ENCODE measurements around the gene ACAT2.
"Not testable (repeated sequence)": the region's sequence is repeated elsewhere in the genome, so short reads cannot be mapped to it uniquely, and the experiment has no call there.

The ACAT2 gene

GRCh38 chr6:159813781-159814180 is 51.9 kb downstream of the ACAT2 start:
- no peak for DNase-seq (ENCODE audit: low spot score)

- no peak for DNase-seq (ENCODE audit: low spot score)
These were observed 53.6 kb downstream of the ACAT2 start for GRCh38 chr6:159815410-159815809.

- not testable (repeated sequence) for DNase-seq (ENCODE audit: low spot score)
These were observed 54.9 kb downstream of the ACAT2 start for GRCh38 chr6:159816775-159817174.

- DNase-seq (ENCODE audit: low spot score), result no peak
These were observed 56.3 kb downstream of the ACAT2 start for GRCh38 chr6:159817951-159818739.

- no peak for DNase-seq (ENCODE audit: low spot score)
These were observed 57.3 kb downstream of the ACAT2 start for GRCh38 chr6:159819098-159819497.

- DNase-seq (ENCODE audit: low spot score), result peak; percentile 39
These were observed 58.2 kb downstream of the ACAT2 start for GRCh38 chr6:159819932-159820640.

- no peak for DNase-seq (ENCODE audit: low spot score)
These were observed 59.3 kb downstream of the ACAT2 start for GRCh38 chr6:159821122-159821521.

GRCh38 chr6:159821726-159822125 is 59.9 kb downstream of the ACAT2 start:
- DNase-seq (ENCODE audit: low spot score), result no peak

- no peak for DNase-seq (ENCODE audit: low spot score)
These were observed 62.1 kb downstream of the ACAT2 start for GRCh38 chr6:159823953-159824352.

- DNase-seq (ENCODE audit: low spot score), result not testable (repeated sequence)
These were observed 62.8 kb downstream of the ACAT2 start for GRCh38 chr6:159824690-159825089.

GRCh38 chr6:159826004-159826403 is 64.2 kb downstream of the ACAT2 start:
- no peak for DNase-seq (ENCODE audit: low spot score)

- no peak for DNase-seq (ENCODE audit: low spot score)
These were observed 65.3 kb downstream of the ACAT2 start for GRCh38 chr6:159826968-159827647.

GRCh38 chr6:159828074-159828473 is 66.2 kb downstream of the ACAT2 start:
- DNase-seq (ENCODE audit: low spot score), result no peak

Measured in CD4-positive, alpha-beta T cell treated with Interleukin-2 at 100 ng/mL for 4 hours (primary cell).